GM12873 (cell line): ENCODE results near the gene IFITM1.

ENCODE experiments used
- TF ChIP-seq, protein P1 (sequence below): IDR thresholded peaks from 2 replicates; pipeline ENCODE4 v1.5.1; 2012; ENCODE audit warnings: low read depth, mild to moderate bottlenecking, moderate library complexity, low read length, control low read depth; ENCODE audit not compliant: insufficient read depth; ENCODE audit errors: missing control alignments

Gene IFITM1

DNA sequence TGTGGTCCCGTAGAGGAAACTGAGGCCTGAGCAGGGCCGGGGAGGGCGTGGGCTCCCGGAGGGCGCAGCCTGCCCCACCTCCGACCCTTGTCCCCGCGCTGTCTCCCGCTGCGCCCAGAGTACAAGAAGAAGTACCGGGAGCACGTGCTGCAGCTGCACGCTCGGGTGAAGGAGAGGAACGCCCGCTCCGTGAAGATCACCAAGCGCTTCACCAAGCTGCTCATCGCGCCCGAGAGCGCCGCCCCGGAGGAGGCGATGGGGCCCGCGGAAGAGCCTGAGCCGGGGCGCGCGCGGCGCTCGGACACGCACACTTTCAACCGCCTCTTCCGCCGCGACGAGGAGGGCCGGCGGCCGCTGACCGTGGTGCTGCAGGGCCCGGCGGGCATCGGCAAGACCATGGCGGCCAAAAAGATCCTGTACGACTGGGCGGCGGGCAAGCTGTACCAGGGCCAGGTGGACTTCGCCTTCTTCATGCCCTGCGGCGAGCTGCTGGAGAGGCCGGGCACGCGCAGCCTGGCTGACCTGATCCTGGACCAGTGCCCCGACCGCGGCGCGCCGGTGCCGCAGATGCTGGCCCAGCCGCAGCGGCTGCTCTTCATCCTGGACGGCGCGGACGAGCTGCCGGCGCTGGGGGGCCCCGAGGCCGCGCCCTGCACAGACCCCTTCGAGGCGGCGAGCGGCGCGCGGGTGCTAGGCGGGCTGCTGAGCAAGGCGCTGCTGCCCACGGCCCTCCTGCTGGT lies 33.7 kb upstream of the IFITM1 start:
- TF ChIP-seq, protein P1, sequence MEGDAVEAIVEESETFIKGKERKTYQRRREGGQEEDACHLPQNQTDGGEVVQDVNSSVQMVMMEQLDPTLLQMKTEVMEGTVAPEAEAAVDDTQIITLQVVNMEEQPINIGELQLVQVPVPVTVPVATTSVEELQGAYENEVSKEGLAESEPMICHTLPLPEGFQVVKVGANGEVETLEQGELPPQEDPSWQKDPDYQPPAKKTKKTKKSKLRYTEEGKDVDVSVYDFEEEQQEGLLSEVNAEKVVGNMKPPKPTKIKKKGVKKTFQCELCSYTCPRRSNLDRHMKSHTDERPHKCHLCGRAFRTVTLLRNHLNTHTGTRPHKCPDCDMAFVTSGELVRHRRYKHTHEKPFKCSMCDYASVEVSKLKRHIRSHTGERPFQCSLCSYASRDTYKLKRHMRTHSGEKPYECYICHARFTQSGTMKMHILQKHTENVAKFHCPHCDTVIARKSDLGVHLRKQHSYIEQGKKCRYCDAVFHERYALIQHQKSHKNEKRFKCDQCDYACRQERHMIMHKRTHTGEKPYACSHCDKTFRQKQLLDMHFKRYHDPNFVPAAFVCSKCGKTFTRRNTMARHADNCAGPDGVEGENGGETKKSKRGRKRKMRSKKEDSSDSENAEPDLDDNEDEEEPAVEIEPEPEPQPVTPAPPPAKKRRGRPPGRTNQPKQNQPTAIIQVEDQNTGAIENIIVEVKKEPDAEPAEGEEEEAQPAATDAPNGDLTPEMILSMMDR = no peak

DNA sequence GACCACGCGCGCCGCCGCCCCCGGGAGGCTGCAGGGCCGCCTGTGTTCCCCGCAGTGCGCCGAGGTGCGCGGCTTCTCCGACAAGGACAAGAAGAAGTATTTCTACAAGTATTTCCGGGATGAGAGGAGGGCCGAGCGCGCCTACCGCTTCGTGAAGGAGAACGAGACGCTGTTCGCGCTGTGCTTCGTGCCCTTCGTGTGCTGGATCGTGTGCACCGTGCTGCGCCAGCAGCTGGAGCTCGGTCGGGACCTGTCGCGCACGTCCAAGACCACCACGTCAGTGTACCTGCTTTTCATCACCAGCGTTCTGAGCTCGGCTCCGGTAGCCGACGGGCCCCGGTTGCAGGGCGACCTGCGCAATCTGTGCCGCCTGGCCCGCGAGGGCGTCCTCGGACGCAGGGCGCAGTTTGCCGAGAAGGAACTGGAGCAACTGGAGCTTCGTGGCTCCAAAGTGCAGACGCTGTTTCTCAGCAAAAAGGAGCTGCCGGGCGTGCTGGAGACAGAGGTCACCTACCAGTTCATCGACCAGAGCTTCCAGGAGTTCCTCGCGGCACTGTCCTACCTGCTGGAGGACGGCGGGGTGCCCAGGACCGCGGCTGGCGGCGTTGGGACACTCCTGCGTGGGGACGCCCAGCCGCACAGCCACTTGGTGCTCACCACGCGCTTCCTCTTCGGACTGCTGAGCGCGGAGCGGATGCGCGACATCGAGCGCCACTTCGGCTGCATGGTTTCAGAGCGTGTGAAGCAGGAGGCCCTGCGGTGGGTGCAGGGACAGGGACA lies 32.9 kb upstream of the IFITM1 start:
- TF ChIP-seq, protein P1 = no peak

DNA sequence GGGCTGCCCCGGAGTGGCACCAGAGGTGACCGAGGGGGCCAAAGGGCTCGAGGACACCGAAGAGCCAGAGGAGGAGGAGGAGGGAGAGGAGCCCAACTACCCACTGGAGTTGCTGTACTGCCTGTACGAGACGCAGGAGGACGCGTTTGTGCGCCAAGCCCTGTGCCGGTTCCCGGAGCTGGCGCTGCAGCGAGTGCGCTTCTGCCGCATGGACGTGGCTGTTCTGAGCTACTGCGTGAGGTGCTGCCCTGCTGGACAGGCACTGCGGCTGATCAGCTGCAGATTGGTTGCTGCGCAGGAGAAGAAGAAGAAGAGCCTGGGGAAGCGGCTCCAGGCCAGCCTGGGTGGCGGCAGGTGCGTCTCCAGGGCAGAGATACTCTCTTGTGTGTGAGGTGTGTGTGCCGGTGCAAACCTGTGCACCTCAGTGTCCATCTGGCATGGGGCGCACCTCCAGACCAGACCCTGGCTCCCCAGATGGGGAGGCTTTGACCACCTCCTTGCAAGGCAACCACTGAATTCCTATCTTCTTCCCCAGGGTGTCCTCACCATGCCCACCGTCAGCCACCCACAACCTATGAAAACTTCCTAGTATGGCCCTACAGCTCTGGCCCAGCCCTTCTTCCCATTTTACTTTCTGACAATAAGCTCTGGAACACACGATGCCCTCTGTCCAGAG lies 32.2 kb upstream of the IFITM1 start:
- TF ChIP-seq, protein P1 = no peak

DNA sequence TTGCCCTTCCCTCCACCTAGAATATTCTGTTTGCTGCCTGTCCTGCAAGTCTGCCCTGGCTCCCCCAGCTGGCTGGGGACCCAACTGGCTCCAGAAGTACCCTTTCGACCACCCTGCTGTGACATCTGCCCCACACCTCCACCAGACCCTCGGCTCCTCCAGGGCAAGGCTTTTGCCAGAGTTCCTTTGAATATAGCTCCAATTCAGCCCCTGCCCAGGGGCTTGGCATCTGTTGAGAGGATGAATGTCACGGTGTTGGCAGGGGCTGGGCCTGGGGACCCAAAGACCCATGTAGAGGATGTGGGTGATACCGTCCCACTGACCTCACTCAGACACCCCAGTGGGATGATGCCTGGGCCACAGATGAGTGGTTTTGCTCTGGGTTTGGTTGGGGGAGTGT lies 31.7 kb upstream of the IFITM1 start:
- TF ChIP-seq, protein P1 = no peak

DNA sequence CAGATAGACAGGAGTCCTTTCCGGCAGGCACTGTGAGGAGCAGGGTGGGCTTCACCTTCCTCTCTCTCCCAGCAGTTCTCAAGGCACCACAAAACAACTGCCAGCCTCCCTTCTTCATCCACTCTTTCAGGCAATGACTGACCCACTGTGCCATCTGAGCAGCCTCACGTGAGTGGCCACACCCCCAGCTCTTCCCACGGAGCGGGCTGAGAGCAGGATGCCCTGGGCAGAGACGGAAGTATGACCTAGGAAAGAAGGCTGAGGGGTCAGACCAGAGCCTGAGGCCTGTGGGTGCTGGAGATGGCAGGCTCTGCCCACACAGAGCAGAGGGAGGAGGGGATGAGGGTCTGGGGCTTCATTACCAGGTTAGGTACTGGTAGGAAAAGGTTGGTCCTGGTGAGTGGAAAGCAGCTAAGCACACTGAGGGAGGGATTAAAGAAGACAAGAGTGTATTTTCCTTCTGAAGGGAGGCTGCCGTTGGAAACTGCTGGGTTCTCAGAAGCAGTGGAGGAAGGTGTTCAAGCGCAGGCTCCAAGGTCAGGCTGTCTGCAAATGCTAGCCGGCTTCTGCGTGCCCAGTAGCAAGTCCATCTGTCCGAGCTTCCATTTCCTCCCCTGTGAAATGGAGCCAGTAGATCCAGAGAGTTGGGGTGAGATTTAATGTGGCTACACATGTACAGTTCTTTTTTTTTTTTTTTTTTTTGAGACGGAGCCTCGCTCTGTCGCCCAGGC lies 31.0 kb upstream of the IFITM1 start:
- TF ChIP-seq, protein P1 = no peak

DNA sequence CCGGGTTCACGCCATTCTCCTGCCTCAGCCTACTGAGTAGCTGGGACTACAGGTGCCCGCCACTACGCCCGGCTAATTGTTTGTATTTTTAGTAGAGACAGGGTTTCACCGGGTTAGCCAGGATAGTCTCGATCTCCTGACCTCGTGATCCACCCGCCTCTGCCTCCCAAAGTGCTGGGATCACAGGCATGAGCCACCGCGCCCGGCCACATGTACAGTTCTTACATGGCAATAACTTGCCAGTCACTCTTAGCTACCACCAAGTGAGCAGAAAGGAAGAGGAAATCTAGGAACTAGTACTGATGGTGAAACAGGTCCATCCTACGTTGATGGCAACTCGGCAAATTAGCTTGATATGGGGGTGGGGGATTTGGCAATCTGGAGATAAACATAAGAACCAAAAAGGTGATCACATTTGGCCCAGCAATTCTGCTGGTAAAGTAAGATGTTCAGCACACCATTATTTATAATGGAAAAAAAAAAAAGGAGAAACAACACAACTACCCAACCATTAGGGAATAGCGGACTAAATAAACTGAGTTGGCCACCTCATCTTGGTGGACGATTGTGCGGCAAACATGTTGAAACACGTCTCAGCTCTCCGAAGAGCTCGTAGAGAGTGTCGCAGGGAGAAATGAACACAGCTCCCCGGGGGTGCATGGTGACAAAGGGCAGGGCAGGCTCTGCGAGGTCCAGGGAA lies 30.3 kb upstream of the IFITM1 start:
- TF ChIP-seq, protein P1 = no peak
